ENCODE data around the gene DERA. TPM values are rescaled to one million over a fixed set of nuclear protein-coding genes. Genes with fewer than 3 reads are reported as not detected.
"Not testable (repeated sequence)": the region's sequence is repeated elsewhere in the genome, so short reads cannot be mapped to it uniquely, and the experiment has no call there.

Gene DERA
- total RNA-seq, 4 donors from 2014 or later = 30.2 to 43.4 (median 36.7) TPM

- TF ChIP-seq, protein P1, sequence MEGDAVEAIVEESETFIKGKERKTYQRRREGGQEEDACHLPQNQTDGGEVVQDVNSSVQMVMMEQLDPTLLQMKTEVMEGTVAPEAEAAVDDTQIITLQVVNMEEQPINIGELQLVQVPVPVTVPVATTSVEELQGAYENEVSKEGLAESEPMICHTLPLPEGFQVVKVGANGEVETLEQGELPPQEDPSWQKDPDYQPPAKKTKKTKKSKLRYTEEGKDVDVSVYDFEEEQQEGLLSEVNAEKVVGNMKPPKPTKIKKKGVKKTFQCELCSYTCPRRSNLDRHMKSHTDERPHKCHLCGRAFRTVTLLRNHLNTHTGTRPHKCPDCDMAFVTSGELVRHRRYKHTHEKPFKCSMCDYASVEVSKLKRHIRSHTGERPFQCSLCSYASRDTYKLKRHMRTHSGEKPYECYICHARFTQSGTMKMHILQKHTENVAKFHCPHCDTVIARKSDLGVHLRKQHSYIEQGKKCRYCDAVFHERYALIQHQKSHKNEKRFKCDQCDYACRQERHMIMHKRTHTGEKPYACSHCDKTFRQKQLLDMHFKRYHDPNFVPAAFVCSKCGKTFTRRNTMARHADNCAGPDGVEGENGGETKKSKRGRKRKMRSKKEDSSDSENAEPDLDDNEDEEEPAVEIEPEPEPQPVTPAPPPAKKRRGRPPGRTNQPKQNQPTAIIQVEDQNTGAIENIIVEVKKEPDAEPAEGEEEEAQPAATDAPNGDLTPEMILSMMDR (IDR thresholded peaks at IDR 0.05) = no peak
- no peak for TF ChIP-seq POLR2A (IDR thresholded peaks at IDR 0.05)
Measured at GRCh38 chr12:16046266-16046665, 135.1 kb downstream of the DERA start.

GRCh38 chr12:16048511-16048910, 137.4 kb downstream of the DERA start:
- WGBS, 2 donors = 94 to 95% methylated on average over 2 of the region's 2 CpGs
- no peak overlapping the region for H3K4me3 ChIP-seq (ENCODE audit: low read depth, poor library complexity, severe bottlenecking)
- intact Hi-C loops (cut with DNase I; ENCODE audit: low total_unique reads) = no loop called here
- TF ChIP-seq POLR2A (IDR thresholded peaks at IDR 0.05) = no peak
- TF ChIP-seq, protein P1 (IDR thresholded peaks at IDR 0.05) = no peak
- no peak for DNase-seq (ENCODE audit: low spot score in 2 of 2)

More at GRCh38 chr12:16046266-16046665, 135.1 kb downstream of the DERA start:
- H3K4me3 ChIP-seq (ENCODE audit: low read depth, poor library complexity, severe bottlenecking) = no peak overlapping the region
- intact Hi-C loops (cut with DNase I; ENCODE audit: low total_unique reads) = no loop called here
- DNase-seq (ENCODE audit: low spot score in 2 of 2) = no peak
- 64 to 69% methylated on average over 1 of the region's 1 CpG for WGBS, 2 donors

DNA sequence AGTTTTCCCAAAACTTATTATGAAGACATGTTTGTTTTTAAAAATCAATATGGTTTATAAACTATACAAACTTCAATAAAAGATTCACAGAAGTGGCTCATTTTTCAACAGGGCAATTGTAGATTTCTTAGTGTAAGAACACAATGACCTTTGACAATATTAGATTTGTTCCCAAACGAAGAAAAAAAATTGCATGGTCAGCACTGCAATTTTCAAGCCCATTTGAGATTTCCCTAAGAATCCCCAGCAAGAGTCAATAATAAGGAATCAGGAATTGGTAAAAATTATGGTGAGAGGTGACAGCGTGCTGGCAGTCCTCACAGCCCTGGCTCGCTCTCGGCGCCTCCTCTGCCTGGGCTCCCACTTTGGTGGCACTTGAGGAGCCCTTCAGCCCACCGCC, 145.8 kb downstream of the DERA start:
- 86 to 91% methylated on average over 6 of the region's 6 CpGs for WGBS, 2 donors
- DNase-seq (ENCODE audit: low spot score in 2 of 2) = no peak
- intact Hi-C loops (cut with DNase I; ENCODE audit: low total_unique reads) = no loop called here
- no peak for TF ChIP-seq POLR2A (IDR thresholded peaks at IDR 0.05)
- TF ChIP-seq, protein P1 (IDR thresholded peaks at IDR 0.05) = no peak
- H3K4me3 ChIP-seq (ENCODE audit: low read depth, poor library complexity, severe bottlenecking) = no peak overlapping the region

GRCh38 chr12:16057351-16057751, 146.2 kb downstream of the DERA start:
- intact Hi-C loops (cut with DNase I; ENCODE audit: low total_unique reads); DNase-seq (ENCODE audit: low spot score in 2 of 2); H3K4me3 ChIP-seq (ENCODE audit: low read depth, poor library complexity, severe bottlenecking): not testable (repeated sequence)
- 88 to 89% methylated on average over 27 to 28 of the region's 34 CpGs for WGBS, 2 donors

DNA sequence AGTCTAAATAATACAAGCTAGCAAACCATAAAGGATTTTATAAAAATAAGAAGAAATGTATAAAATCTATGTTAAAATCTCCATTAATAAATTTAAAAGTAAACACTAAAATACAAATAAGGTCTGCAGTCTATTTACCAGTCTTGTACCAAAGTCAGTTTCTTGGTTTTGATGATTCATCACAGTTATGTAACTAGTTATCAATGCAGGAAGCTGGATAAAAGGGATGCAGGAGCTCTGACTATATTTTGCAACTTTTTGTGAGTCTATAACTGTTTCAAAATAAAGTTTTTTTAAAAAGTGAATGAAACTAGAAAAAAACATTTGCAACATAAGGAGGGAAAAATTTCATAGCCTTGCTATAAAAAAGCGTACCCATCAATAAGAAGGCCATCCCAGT, 151.5 kb downstream of the DERA start:
- H3K4me3 ChIP-seq (ENCODE audit: low read depth, poor library complexity, severe bottlenecking) = no peak overlapping the region
- TF ChIP-seq, protein P1 (IDR thresholded peaks at IDR 0.05) = no peak
- TF ChIP-seq POLR2A (IDR thresholded peaks at IDR 0.05) = no peak
- WGBS, 2 donors = 93 to 95% methylated on average over 1 of the region's 1 CpG
- no peak for DNase-seq (ENCODE audit: low spot score in 2 of 2)
- intact Hi-C loops (cut with DNase I; ENCODE audit: low total_unique reads) = no loop called here

DNA sequence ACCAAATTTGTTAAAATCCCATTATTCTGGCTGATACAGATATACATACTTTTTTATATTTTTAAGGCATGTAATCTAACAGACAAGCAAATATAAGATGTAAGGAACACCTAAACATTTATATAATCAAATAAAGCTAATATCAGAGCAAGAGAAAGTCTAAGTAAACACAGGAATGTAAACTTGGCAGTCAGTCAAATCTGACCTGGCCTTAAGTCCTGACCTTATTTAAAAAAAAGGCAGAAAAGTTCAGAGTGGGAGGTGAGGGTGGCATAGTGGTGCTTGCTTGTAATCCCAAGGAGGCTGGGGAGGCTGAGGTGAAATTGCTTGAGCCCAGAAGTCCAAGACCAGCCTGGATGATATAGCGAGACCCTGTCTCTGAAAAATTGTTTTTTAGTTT, 152.6 kb downstream of the DERA start:
- WGBS, 2 donors = 90% methylated on average over 1 of the region's 1 CpG
- H3K4me3 ChIP-seq (ENCODE audit: low read depth, poor library complexity, severe bottlenecking) = no peak overlapping the region
- TF ChIP-seq, protein P1 (IDR thresholded peaks at IDR 0.05) = no peak
- TF ChIP-seq POLR2A (IDR thresholded peaks at IDR 0.05) = no peak
- DNase-seq (ENCODE audit: low spot score in 2 of 2) = no peak
- intact Hi-C loops (cut with DNase I; ENCODE audit: low total_unique reads) = no loop called here
